ENCODE data around the gene BICRAL. TPM values are rescaled to one million over a fixed set of nuclear protein-coding genes. Genes with fewer than 3 reads are reported as not detected.

BICRAL gene
- total RNA-seq, 2 donors from 2014 or later, result 9.6 to 14.1 TPM

- DNase-seq (ENCODE audit: low spot score), result no peak
- peak overlapping the region in 1 of 2 donors; percentile 83 for H3K27ac ChIP-seq
- H3K4me1 ChIP-seq, result peaks cover 0 to 26% of the 10 kb centered on the region in 2 donors
Measured at GRCh38 chr6:42744351-42744893, 37.4 kb upstream of the BICRAL start.

DNA sequence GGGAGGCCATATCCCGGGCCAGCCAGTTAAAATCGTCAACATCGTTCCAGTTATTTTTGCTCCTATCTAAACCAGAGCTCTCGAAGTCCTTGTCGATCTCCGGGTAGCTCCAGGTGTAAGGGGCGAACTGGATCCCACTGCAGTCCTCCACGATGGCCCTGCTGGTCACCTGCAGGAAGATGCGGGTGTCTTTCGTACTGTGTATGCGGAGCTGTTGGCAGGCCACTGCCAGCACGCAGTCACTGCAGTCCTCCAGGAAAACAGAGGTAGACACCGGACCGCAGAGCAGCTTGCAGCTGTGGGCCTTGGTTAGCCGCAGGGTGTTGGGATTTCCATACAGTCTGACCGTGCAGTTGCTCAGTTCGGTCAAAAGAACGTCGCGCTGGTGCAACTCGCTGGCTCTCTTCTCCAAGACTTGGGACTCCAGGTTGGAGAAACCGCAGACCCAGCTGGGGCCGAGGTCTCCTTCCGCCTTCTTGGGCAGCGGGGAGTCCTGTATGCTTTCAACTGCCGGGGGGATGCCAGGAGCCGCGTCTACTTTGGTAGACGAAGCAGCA is 36.7 kb upstream of the BICRAL start:
- Histone ChIP-seq H3K4me3 (peak overlapping the region; percentile 82 to 97), H3K27ac (peak overlapping the region; percentile 83 to 94), H3K36me3 (no peaks in the 10 kb centered on the region), H3K27me3 (no peaks in the 10 kb centered on the region), H3K9me3 (no peaks in the 10 kb centered on the region), H3K4me1 (peaks cover 0 to 26% of the 10 kb centered on the region in 2 donors)
- DNase-seq (ENCODE audit: low spot score), result no peak
- TF ChIP-seq, protein P1, sequence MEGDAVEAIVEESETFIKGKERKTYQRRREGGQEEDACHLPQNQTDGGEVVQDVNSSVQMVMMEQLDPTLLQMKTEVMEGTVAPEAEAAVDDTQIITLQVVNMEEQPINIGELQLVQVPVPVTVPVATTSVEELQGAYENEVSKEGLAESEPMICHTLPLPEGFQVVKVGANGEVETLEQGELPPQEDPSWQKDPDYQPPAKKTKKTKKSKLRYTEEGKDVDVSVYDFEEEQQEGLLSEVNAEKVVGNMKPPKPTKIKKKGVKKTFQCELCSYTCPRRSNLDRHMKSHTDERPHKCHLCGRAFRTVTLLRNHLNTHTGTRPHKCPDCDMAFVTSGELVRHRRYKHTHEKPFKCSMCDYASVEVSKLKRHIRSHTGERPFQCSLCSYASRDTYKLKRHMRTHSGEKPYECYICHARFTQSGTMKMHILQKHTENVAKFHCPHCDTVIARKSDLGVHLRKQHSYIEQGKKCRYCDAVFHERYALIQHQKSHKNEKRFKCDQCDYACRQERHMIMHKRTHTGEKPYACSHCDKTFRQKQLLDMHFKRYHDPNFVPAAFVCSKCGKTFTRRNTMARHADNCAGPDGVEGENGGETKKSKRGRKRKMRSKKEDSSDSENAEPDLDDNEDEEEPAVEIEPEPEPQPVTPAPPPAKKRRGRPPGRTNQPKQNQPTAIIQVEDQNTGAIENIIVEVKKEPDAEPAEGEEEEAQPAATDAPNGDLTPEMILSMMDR (IDR thresholded peaks at IDR 0.05), result no peak

More at GRCh38 chr6:42744351-42744893, 37.4 kb upstream of the BICRAL start:
- Histone ChIP-seq H3K27me3 (no peaks in the 10 kb centered on the region), H3K4me3 (peak overlapping the region; percentile 82 to 97), H3K9me3 (no peaks in the 10 kb centered on the region), H3K36me3 (no peaks in the 10 kb centered on the region)
- TF ChIP-seq, protein P1 (IDR thresholded peaks at IDR 0.05), result peak in 1 of 2 donors; percentile 23

- TF ChIP-seq, protein P1 (IDR thresholded peaks at IDR 0.05), result no peak
- Histone ChIP-seq H3K4me1 (peaks cover 0 to 26% of the 10 kb centered on the region in 2 donors), H3K27ac (peak within 1 kb of the TSS; percentile 91 to 94), H3K9me3 (no peaks in the 10 kb centered on the region), H3K27me3 (no peaks in the 10 kb centered on the region), H3K36me3 (no peaks in the 10 kb centered on the region), H3K4me3 (peak within 1 kb of the TSS; percentile 82 to 97)
- peak; percentile 98 for DNase-seq (ENCODE audit: low spot score)
Measured at GRCh38 chr6:42745640-42746462, 36.0 kb upstream of the BICRAL start, which contains the start of gene TBCC. Gene TBCC (minus strand): TSS chr6:42746103. CDS start chr6:42746073, 30 bp downstream.

DNA sequence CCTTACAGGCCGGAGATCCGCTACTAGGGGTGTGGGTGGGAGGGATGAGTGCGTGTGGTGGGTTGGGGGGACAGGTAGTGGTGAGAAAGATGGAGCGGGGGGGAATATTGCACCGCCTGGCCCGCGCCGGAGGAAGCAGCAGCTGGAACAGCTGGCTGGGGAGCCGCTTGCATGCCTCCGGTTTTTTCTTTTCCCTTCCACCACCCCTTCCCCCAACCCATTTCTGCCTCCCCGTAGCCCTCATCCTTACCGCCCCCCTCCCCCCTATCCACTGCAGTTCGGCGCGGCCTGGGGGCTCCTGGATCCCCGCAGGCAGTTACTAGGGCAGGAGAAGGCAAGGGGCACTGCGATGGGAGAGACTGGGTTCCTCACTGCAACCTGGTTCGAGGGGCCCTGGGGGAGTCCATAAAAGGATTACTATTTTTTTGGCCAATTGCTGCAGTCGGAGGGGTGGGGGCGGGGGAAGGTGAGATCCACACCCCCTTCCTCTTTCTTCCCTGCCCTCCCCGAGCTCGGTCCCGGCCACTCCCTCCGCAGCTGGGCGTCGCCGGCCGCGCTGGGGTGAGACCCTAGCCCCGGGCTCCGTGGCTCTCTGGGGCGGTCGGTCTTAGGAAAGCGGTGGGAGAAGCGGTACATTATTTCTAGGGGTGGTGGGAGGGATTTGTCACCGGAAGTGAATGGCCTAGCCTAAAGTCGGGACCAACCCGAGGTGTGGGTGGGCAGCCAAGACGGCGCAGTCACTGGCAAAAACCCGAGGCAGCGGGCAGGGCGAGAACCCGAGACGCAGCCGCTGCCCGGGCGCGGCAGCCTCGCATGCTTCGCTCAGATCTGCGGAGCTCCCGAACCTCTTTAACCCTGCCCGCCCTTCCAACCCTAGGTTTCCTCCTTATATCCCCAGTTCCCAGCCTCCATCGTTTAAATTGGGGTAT is 35.1 kb upstream of the BICRAL start:
- Histone ChIP-seq H3K27ac (peak overlapping the region; percentile 91 to 94), H3K9me3 (no peaks in the 10 kb centered on the region), H3K27me3 (no peaks in the 10 kb centered on the region), H3K36me3 (no peaks in the 10 kb centered on the region), H3K4me1 (peaks cover 0 to 26% of the 10 kb centered on the region in 2 donors), H3K4me3 (peak overlapping the region; percentile 82 to 97)
- peak; percentile 80 for DNase-seq (ENCODE audit: low spot score)
- TF ChIP-seq, protein P1 (IDR thresholded peaks at IDR 0.05), result no peak

DNA sequence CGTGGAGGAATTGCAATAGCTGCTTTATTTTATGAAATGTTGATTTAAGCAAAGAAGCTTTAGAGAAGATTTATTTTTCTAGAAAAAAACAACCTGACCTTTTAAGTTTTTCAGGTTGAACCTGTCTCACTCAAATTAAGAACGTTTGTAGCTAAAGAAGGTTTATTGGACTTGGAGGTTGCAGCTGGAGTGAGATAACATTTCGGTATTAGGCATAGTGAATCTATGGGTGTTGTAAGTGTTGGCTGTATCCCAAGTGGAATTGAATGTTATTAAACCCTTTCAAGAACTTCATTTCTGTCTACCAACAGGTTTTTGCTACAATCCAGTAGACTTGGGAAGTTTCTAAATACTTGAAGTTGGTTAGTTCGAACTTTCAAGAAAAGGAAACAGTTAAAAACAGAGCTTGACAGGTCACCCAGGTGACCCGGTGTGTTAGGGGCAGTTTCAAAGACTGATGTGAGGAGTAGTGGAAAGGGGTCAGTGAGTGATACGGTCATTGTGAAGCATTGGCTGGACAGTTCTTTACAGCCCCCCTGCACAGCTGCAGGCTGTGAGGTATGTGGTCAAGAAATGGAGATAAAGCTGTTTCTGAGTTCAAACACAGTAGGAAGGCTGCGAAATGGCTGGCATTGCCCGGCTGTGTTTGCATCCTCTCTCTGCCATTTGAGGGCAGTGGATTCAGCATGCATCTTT is 33.5 kb upstream of the BICRAL start:
- no peaks in the 10 kb centered on the region for H3K27me3 ChIP-seq
- peaks cover 0 to 26% of the 10 kb centered on the region in 2 donors for H3K4me1 ChIP-seq
- H3K36me3 ChIP-seq, result no peaks in the 10 kb centered on the region
- TF ChIP-seq, protein P1 (IDR thresholded peaks at IDR 0.05), result no peak
- no peak for DNase-seq (ENCODE audit: low spot score)
- no peak overlapping the region for H3K4me3 ChIP-seq
- no peak overlapping the region for H3K27ac ChIP-seq
- H3K9me3 ChIP-seq, result no peaks in the 10 kb centered on the region

Data from right atrium auricular region (tissue), 2 donors.